Adrenal gland (tissue), 5 donors: Measurements from ENCODE around the gene LIMA1.

Source experiments
- POLR2A ChIP-seq, 2 donors: fragments of 450-650 bp; IDR thresholded peaks; one replicate each; pipeline ENCODE4 v1.6.1; 2017; ENCODE audit warnings: antibody characterized with exemption in 2 of 2, mild to moderate bottlenecking in 2 of 2, moderate library complexity in 1 of 2
- TF ChIP-seq, protein P1 (sequence below), 6 experiments: fragments of 450-650 bp in 4 of 6; fragments of 200-600 bp in 2 of 6; sonication (generic) in 1 of 6; IDR thresholded peaks; 1 replicate in 5 of 6; 2 replicates in 1 of 6; pipeline versions ENCODE4 v1.5.1 to v1.8.0; 2016 to 2021; ENCODE audit warnings: antibody characterized with exemption in 6 of 6, mild to moderate bottlenecking in 2 of 6, moderate library complexity in 1 of 6
- donor health status: DM: no; HTN: no; CAD: no.

DNA sequence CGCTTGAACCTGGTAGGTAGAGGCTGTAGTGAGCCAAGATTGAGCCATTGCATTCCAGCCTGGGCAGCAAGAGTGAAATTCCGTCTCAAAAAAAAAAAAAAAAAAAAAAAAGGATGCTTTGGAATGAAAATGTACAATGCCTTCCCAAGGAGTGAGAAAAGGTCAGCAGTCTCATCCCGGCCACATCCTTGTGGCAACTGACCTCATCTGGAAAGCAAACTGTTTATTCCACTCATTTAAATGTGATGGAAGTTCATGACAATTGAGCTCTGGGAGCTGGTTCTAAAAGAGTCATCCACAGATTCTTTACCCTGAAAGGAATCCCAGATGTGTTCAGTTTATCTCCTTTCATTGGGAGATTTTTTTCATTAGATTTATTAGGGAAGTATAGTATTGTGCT, 19.4 kb upstream of the LIMA1 start:
- TF ChIP-seq, protein P1, sequence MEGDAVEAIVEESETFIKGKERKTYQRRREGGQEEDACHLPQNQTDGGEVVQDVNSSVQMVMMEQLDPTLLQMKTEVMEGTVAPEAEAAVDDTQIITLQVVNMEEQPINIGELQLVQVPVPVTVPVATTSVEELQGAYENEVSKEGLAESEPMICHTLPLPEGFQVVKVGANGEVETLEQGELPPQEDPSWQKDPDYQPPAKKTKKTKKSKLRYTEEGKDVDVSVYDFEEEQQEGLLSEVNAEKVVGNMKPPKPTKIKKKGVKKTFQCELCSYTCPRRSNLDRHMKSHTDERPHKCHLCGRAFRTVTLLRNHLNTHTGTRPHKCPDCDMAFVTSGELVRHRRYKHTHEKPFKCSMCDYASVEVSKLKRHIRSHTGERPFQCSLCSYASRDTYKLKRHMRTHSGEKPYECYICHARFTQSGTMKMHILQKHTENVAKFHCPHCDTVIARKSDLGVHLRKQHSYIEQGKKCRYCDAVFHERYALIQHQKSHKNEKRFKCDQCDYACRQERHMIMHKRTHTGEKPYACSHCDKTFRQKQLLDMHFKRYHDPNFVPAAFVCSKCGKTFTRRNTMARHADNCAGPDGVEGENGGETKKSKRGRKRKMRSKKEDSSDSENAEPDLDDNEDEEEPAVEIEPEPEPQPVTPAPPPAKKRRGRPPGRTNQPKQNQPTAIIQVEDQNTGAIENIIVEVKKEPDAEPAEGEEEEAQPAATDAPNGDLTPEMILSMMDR (IDR thresholded peaks at IDR 0.05), result no peak
- TF ChIP-seq POLR2A (IDR thresholded peaks at IDR 0.05), result no peak
